MM.1S (cell line): ENCODE results near the gene PSMD14.
"Not testable (repeated sequence)": the region's sequence is repeated elsewhere in the genome, so short reads cannot be mapped to it uniquely, and the experiment has no call there.

ENCODE experiments used
- CTCF ChIP-seq: fragments of 300-600 bp; sonication (generic); IDR thresholded peaks from 2 replicates; pipeline ENCODE4 v1.5.1; 2016; ENCODE audit warnings: antibody characterized with exemption, low read length, mixed read lengths
- EZH2 ChIP-seq: fragments of 300-600 bp; sonication (generic); optimal IDR thresholded peaks from 2 replicates; pipeline ENCODE3; 2017; ENCODE audit warnings: low read depth, mild to moderate bottlenecking, antibody characterized with exemption, low read length, mixed read lengths
- EZH2phosphoT487 ChIP-seq: fragments of 300-600 bp; sonication (generic); IDR thresholded peaks from 2 replicates; pipeline ENCODE4 v1.6.1; 2018; ENCODE audit warnings: antibody characterized with exemption, low read length

- not testable (repeated sequence) for TF ChIP-seq EZH2phosphoT487, EZH2, CTCF
Measured at GRCh38 chr2:161282311-161282644, 25.9 kb upstream of the PSMD14 start.
